ENCODE results near the gene ARL8B. TPM values are rescaled to one million over a fixed set of nuclear protein-coding genes. Genes with fewer than 3 reads are reported as not detected.

The ARL8B gene
- total and polyA plus RNA-seq, 2 of the 8 experiments (the other 6 are each of a cell fraction or from before 2014, with no cell fraction given): 14.5 to 27.8 TPM

DNA sequence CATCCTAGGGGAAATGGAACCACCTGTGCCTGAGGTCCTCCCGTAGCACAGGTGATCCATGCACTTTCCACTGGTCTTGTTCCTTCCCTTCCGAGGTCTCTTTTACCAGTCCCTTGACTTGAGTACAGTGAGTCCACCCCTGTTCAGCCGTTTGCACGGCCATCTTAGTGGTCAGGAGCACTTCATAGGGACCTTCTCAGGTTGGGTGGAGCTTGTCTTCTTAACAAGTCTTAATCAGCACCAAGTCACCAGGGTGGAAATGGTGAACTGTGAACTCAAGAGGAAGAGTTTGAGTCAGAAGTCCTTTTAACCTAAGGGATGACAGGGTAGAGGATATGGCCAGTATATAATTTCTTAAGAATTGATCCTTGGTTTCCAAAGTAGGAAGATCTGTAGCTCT is 21.4 kb downstream of the ARL8B start (continued):
- no peak for TF ChIP-seq PHF8 (conservative IDR thresholded peaks at IDR 0.05; ENCODE audit: low read depth, low read length)
- no peak for TF ChIP-seq TBP (IDR thresholded peaks at IDR 0.05; ENCODE audit: low read depth, low read length)
- TF ChIP-seq GTF2F1 (IDR thresholded peaks at IDR 0.05; ENCODE audit: borderline replicate concordance, low read depth, low read length): no peak
- TF ChIP-seq HDAC6 (IDR thresholded peaks at IDR 0.05; ENCODE audit: low read depth, low read length): no peak

Data from H1 (cell line).